Epithelial cell of proximal tubule (primary cell): ENCODE data around the gene C12orf75. TPM values are rescaled to one million over a fixed set of nuclear protein-coding genes. Genes with fewer than 3 reads are reported as not detected.

ENCODE experiments used
- DNase-seq: peaks from one replicate; pipeline ENCODE4 v3.0.0-alpha.2; 2011; ENCODE audit warnings: low read depth
- H3K4me3 ChIP-seq: 2 replicates; pipeline ENCODE4 v1.5.1; 2011; ENCODE audit warnings: low read depth, mild to moderate bottlenecking, low read length
- total RNA-seq: library from RNA; depleted of rRNA; stranded (reverse); fragments of >200 nt; gene quantifications from 2 replicates; pipeline ENCODE4 v1.2.3, GENCODE V29; 2015
- TF ChIP-seq, protein P1 (sequence below): conservative IDR thresholded peaks from 2 replicates; pipeline ENCODE4 v1.5.1; 2012; ENCODE audit warnings: low read depth, mild to moderate bottlenecking, low read length

C12orf75 gene
- total RNA-seq, 1 donor from 2014 or later: 726 TPM

DNA sequence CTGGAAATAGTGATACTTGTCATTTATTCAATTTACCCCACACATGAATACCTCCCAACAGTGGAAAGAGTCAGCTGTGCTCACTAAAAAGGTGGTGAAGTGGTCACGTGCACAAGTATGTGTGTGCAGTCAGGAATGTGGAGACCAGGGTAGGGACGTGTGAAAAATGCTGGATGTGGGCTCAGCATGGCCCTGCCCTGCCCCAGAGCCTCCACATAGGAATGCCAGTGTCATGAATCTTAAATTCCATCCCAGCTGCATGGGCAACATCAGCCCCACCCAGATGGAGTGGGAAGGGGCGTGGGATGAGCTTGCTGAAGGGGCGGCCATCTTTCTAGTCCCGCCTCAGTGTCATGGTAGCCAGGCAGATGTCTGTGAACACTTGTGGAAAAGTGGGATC, 87.7 kb downstream of the C12orf75 start:
- H3K4me3 ChIP-seq: no peak overlapping the region
- peak; percentile 61 for DNase-seq
- TF ChIP-seq, protein P1, sequence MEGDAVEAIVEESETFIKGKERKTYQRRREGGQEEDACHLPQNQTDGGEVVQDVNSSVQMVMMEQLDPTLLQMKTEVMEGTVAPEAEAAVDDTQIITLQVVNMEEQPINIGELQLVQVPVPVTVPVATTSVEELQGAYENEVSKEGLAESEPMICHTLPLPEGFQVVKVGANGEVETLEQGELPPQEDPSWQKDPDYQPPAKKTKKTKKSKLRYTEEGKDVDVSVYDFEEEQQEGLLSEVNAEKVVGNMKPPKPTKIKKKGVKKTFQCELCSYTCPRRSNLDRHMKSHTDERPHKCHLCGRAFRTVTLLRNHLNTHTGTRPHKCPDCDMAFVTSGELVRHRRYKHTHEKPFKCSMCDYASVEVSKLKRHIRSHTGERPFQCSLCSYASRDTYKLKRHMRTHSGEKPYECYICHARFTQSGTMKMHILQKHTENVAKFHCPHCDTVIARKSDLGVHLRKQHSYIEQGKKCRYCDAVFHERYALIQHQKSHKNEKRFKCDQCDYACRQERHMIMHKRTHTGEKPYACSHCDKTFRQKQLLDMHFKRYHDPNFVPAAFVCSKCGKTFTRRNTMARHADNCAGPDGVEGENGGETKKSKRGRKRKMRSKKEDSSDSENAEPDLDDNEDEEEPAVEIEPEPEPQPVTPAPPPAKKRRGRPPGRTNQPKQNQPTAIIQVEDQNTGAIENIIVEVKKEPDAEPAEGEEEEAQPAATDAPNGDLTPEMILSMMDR: no peak

DNA sequence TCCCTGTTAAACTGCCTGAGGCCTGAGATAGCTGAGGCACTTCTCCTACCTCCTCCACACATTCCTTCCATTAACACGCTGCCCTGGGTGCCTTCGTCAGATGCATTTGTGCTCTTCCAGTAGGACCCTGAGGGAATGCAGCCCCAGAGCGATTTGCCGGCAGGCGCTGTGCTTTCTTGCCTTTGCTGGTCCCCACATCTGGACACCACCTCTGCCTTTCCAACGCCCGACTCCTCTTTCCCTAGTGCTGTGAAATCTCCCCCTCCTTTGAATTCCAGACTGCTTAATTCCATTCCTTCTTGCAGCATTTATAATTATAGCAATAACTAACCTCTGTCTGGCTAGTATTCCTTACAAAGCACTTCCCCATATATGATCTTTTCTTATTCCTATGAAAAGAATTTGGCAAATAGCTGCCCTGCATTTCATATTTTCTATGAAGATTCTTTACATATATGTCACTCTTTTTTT, 88.4 kb downstream of the C12orf75 start:
- DNase-seq: no peak
- no peak overlapping the region for H3K4me3 ChIP-seq
- TF ChIP-seq, protein P1: no peak

DNA sequence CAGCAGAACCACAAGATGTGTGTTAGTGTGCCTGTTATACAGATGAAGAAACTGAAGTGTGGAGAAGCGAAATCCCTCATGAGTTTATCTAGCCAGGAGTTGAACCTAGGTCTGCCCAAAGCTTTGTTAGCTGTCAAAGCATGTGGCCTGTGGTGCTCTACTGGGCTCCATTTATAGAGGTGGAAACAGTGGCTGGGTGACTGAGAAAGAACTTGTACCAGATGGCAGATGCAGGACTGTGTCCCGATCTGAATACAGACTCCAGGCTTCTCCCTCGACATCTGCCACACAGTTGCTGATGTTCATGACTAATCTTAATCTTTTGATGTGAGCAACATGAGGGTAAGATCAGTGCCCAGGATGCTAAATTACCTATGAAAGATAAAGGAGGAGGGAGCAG, 89.1 kb downstream of the C12orf75 start:
- TF ChIP-seq, protein P1: no peak
- no peak overlapping the region for H3K4me3 ChIP-seq
- DNase-seq: no peak

DNA sequence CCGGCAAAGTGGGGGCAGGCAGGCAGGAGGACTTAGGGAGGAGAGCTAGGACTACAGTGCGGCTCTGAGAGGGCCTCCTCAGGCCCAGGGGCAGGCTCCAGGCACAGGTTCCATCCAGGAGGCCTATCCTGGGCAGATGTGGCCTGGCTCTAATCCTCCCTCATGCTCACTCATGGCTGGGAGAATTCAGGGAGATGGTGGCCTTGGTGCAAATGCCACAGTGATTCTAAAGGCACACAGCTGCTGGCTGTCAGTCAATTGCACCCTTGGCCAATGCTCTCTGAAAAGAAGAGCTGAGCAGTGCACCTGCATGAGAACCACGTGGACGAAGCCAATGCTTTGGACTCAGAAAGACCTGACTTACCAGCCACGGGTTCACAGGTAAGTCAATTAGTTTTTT, 89.6 kb downstream of the C12orf75 start:
- DNase-seq: no peak
- no peak overlapping the region for H3K4me3 ChIP-seq
- TF ChIP-seq, protein P1: no peak

DNA sequence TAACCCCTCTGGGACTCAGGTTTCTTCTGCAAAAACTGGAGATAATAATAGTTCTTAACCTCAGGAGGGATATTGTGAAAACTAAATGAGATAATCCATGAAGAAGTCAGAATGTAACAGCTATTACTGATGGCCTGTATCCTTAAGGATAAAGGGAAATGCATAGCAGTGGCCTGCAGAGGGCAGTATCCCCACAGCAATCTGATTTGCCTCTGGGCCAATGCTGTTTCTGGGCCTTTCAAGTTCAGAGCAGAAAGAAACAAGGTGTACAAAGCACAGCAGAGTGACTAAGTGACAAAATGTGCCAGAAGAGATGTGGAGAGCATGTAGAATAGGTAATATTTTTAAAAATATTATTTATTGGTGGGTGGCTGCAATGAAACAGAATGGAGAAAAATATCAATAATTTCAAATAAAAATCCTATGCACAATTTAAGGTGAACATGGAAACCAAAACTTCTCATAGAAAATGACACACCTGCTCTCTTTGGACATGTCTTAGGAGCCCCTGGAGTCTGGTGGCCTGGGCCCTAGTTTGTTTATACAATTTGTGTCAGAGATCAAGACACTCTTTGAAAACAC, 90.3 kb downstream of the C12orf75 start:
- TF ChIP-seq, protein P1: peak; percentile 91
- no peak for DNase-seq
- no peak overlapping the region for H3K4me3 ChIP-seq

Other genes starting within 250 kb of the C12orf75 start
- 1.5 and 1.7 TPM in 2 replicates for gene ALDH1L2, start 246.2 kb upstream of the C12orf75 start, total RNA-seq
- gene WASHC4, start 223.0 kb upstream of the C12orf75 start, total RNA-seq: 31.0 and 47.5 TPM in 2 replicates
- gene APPL2, start 94.5 kb upstream of the C12orf75 start, total RNA-seq: 20.6 and 57.4 TPM in 2 replicates